ENCODE measurements around the gene SMC3.

SMC3 gene

DNA sequence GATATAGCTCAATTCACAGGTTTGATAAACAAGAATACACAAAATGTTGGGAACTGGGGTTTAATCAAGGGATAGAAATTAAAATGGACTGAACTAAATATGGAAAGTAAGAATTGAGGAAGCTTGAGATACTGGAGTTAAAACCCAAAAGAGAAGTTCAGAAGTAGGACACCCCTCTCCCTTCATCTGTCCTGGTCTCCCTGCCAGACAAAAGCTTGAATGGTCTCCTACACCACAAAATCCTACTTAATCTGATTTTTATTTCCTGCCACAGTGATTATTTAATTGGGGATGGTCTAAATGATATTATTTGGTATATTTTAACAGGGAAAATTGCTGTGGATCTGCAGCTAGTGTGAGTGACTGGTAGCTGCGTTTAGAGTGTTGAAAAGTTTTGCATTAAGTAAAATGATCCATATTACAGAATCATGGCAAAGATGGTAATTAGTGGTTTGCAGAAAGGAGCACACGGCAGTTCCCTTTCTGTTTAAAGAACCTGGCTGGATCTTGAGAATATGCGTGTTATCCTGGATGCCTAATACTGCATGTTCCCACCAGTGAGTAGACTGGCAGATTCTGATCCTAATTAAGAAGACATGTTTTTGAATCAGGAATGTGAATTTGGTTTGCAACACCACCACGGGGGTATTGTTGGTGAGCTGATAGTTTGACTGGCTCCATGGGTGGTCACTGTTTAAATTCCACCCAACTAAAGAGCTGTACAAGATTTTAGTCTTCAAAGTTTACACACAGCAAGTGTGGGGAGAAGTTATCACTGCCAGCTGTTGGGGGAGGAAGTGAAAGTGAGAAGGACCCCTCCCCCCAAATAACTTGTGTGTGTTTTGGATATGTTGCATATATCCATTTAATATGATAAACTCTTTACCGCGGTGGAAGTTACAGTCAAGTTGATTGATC, 82.1 kb downstream of the SMC3 start:
- DNase-seq = no peak

DNA sequence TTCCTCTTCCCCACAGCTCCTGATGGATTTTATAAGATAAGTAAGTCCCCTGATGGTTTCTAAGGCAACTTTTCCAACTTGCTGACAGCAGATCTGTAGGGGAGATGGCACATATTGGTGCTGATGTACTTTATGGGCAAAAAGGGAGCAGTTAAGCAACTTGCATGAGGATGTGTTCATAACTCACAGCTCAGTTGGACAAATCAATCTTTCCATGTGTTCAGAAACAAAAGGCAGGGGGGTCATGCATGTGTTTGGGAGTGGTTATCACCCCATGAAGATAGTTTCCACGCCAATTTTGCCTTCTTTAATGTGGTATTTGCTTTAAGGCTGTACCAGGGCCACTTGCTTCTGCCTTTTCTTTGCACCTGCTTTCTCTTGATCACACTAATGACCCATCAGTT, 82.8 kb downstream of the SMC3 start:
- no peak for DNase-seq

DNA sequence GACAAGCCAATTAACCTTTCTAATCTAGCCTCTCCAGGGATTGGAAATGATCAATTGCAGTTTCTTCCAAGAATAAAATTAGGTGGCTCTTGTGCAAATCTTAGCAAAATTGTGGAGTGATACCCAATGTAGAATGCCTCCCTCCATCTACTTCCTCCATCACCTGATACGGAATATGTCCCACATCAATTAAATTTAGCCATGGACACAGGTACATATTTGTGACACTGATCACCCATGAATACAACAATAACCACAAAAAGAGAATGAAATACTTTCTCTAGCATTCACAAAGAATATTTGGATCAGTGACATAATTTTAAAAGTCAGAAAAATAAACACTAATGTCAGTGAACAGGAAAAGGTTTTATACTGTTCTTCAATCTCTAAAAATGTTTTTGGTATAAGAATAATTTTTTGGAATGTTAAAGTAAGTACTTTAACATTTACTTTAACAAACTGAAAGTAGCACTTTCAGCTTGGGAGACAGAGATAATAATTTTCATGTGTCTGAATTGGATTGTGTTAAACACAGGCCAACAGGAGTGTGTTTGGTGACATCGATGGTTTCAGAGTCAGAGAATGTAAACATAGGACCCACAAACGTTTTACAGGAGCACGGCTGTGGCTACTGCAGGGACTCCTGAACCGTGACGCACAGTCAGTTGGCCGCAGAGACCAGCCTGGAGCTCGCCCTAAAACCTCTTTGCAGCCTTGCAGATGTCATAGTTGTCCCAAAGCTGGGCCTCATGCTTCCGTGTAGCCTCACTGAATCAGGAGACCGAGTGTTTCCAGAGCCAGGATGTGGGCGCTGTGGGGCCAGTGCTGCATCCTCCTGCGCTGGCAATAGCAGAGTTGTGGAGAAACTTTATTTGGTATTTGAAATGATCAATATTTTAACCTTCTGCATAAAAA, 83.8 kb downstream of the SMC3 start:
- no peak for DNase-seq

DNA sequence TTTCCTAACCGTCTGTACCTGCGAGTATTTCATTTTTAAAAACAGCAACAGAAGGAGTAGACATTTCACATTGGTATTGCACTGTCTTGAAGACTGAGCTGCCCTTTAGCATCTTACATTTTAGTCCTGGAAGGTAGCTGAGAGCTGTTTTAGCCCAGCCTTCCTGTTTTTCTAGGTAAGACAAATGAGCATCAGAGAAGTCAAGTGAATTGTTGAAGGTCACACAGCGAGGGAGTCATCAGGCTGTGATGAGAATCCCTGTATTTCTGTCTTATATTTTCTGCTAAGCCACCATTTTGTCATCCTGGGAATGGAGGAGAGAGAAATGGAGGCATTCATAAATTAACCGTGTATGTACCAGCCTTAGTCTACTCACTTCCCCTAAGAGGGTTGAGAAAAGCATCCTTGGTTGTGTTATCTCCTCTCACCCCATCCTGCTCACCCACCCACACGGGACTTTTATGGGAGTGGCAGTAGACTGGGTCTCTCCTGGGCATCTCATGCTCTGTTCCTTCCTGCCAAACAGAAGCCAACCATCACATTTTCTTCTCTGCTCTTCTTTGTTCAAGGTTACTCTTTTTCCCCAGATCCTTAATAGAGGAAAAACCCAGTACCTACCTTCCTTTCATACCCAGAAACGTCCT, 85.1 kb downstream of the SMC3 start:
- no peak for DNase-seq

Data from NCI-H1436 treated with DMSO at 0.1 percent for 48 hours (cell line).